MG63 (cell line): ENCODE results near the gene PNPLA8. TPM values are rescaled to one million over a fixed set of nuclear protein-coding genes. Genes with fewer than 3 reads are reported as not detected.

ENCODE experiments used
- DNase-seq: peaks from one replicate; pipeline ENCODE4 v3.0.0-alpha.2; 2020
- H3K27me3 ChIP-seq: fragments of 250-450 bp; sonication (Bioruptor Pico); 2 replicates; pipeline ENCODE4 v1.5.1; 2020; ENCODE audit warnings: mild to moderate bottlenecking, moderate library complexity
- H3K36me3 ChIP-seq: fragments of 250-450 bp; sonication (Bioruptor Pico); 2 replicates; pipeline ENCODE4 v1.5.1; 2020; ENCODE audit warnings: mild to moderate bottlenecking, moderate library complexity
- H3K4me3 ChIP-seq: fragments of 250-450 bp; sonication (Bioruptor Pico); 2 replicates; pipeline ENCODE4 v1.5.1; 2020; ENCODE audit warnings: mild to moderate bottlenecking, moderate library complexity
- H3K9me3 ChIP-seq: fragments of 250-450 bp; sonication (Bioruptor Pico); 2 replicates; pipeline ENCODE4 v1.5.1; 2020; ENCODE audit warnings: mild to moderate bottlenecking, moderate library complexity
- total RNA-seq: library from RNA; depleted of rRNA; stranded (reverse); fragments of >200 nt; shearing (Covaris generic); gene quantifications from 2 replicates; pipeline ENCODE4 v1.2.3, GENCODE V29; 2014; ENCODE audit warnings: low replicate concordance; rRNA removed

The PNPLA8 gene
- total RNA-seq, 1 experiment from 2014 or later: 9.9 TPM

DNA sequence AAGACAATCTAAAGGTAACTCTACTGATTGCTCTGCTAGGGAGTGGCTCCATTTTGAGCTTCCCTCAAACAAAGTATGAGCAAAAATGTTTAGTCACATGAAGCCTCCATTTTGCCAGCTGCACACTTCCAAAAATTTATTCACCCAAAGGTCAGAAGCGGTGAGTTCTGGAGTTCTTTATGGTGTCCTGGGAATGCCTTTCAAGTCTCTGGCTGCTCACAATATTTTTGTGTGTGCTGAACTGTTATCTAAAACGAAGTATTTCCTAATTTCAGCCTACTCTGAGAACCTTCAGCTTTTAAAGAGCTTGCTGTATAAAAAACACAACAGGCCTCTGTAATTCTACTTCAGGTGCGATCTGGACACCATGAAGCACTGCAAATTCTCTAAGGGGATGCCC is 85.3 kb downstream of the PNPLA8 start:
- H3K9me3 ChIP-seq: no peaks in the 10 kb centered on the region
- no peak overlapping the region for H3K4me3 ChIP-seq
- H3K36me3 ChIP-seq: no peaks in the 10 kb centered on the region
- no peaks in the 10 kb centered on the region for H3K27me3 ChIP-seq
- DNase-seq: no peak

GRCh38 chr7:108436906-108437305 is 89.0 kb downstream of the PNPLA8 start:
- Histone ChIP-seq H3K4me3 (no peak overlapping the region), H3K27me3 (no peaks in the 10 kb centered on the region), H3K36me3 (no peaks in the 10 kb centered on the region), H3K9me3 (no peaks in the 10 kb centered on the region)
- DNase-seq: no peak

- H3K27me3 ChIP-seq: no peaks in the 10 kb centered on the region
- H3K9me3 ChIP-seq: no peaks in the 10 kb centered on the region
- no peak overlapping the region for H3K4me3 ChIP-seq
- no peaks in the 10 kb centered on the region for H3K36me3 ChIP-seq
- DNase-seq: no peak
These were observed 91.9 kb downstream of the PNPLA8 start for GRCh38 chr7:108434010-108434409.

DNA sequence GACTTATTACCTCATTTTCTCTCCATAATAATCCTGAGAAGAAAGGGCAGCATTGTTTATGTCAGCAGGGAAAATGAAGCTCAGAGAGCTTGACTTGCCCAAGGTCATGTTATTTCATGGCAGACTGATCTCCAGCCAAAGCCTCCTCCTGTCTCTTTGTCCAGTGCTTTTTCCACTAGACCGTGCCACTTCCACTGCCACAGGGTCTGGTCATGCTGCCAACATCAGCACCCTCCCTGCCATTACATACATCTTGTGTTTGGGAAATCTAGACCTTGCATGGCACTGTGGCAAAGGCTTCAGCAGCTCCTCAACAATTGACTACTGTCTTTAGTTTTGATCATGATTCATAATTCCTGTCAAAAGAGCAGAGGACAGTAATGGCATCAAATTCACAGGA is 94.8 kb downstream of the PNPLA8 start:
- DNase-seq: no peak
- H3K9me3 ChIP-seq: no peaks in the 10 kb centered on the region
- no peaks in the 10 kb centered on the region for H3K27me3 ChIP-seq
- no peak overlapping the region for H3K4me3 ChIP-seq
- H3K36me3 ChIP-seq: no peaks in the 10 kb centered on the region

- Histone ChIP-seq H3K4me3 (no peak overlapping the region), H3K36me3 (no peaks in the 10 kb centered on the region), H3K9me3 (no peaks in the 10 kb centered on the region), H3K27me3 (no peaks in the 10 kb centered on the region)
- no peak for DNase-seq
These were observed 95.3 kb downstream of the PNPLA8 start for GRCh38 chr7:108430664-108431063.

- Histone ChIP-seq H3K9me3 (no peaks in the 10 kb centered on the region), H3K27me3 (no peaks in the 10 kb centered on the region), H3K4me3 (no peak overlapping the region), H3K36me3 (no peaks in the 10 kb centered on the region)
- DNase-seq: no peak
These were observed 98.2 kb downstream of the PNPLA8 start for GRCh38 chr7:108427766-108428165.

- Histone ChIP-seq H3K9me3 (no peaks in the 10 kb centered on the region), H3K27me3 (no peaks in the 10 kb centered on the region), H3K36me3 (no peaks in the 10 kb centered on the region), H3K4me3 (no peak overlapping the region)
- DNase-seq: no peak
These were observed 100.1 kb downstream of the PNPLA8 start for GRCh38 chr7:108425714-108426275.

DNA sequence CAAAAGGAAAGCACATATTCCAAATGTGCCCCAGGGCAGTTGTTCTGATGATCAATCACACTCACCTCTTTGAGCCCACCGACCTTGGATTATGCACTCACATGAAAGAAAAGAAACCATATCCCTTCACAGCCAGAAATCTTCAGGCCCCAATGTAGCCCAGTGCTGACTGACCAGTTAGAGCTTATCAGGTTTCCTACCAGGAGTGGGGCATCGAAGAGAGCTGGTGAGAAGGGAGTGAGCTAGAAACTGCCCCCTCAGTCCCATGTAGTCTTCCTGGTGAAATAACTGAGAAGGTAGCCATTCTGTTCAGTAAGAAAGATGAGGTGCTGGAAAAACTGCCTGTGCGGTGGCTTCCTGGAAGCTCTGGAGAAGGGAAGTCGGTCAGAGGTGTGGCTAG is 101.9 kb downstream of the PNPLA8 start:
- no peaks in the 10 kb centered on the region for H3K9me3 ChIP-seq
- DNase-seq: no peak
- no peaks in the 10 kb centered on the region for H3K27me3 ChIP-seq
- H3K36me3 ChIP-seq: no peaks in the 10 kb centered on the region
- no peak overlapping the region for H3K4me3 ChIP-seq

- no peak for DNase-seq
- no peak overlapping the region for H3K4me3 ChIP-seq
- no peaks in the 10 kb centered on the region for H3K36me3 ChIP-seq
- H3K9me3 ChIP-seq: no peaks in the 10 kb centered on the region
- H3K27me3 ChIP-seq: no peaks in the 10 kb centered on the region
These were observed 102.6 kb downstream of the PNPLA8 start for GRCh38 chr7:108423089-108423989.

- H3K9me3 ChIP-seq: no peaks in the 10 kb centered on the region
- DNase-seq: no peak
- H3K36me3 ChIP-seq: no peaks in the 10 kb centered on the region
- no peak overlapping the region for H3K4me3 ChIP-seq
- no peaks in the 10 kb centered on the region for H3K27me3 ChIP-seq
These were observed 104.1 kb downstream of the PNPLA8 start for GRCh38 chr7:108421720-108422331.

Other genes starting within 250 kb of the PNPLA8 start
- 0.79 and 1.5 TPM in 2 replicates for gene NRCAM, start 69.7 kb downstream of the PNPLA8 start, total RNA-seq
- gene THAP5, start 43.6 kb upstream of the PNPLA8 start, total RNA-seq: 12.6 and 40.4 TPM in 2 replicates
- gene DNAJB9, start 43.7 kb upstream of the PNPLA8 start, total RNA-seq: 13.9 and 37.2 TPM in 2 replicates